Stimulated activated naive CD4-positive, alpha-beta T cell treated with Interleukin-2 at 50 U/mL for 16 hours (primary cell): ENCODE results near the gene INPP5B.
"Not testable (repeated sequence)": the region's sequence is repeated elsewhere in the genome, so short reads cannot be mapped to it uniquely, and the experiment has no call there.

ENCODE experiments used
- DNase-seq: peaks from one replicate; lab custom pipeline; 2025; lab: John Stamatoyannopoulos, UW

INPP5B gene

DNA sequence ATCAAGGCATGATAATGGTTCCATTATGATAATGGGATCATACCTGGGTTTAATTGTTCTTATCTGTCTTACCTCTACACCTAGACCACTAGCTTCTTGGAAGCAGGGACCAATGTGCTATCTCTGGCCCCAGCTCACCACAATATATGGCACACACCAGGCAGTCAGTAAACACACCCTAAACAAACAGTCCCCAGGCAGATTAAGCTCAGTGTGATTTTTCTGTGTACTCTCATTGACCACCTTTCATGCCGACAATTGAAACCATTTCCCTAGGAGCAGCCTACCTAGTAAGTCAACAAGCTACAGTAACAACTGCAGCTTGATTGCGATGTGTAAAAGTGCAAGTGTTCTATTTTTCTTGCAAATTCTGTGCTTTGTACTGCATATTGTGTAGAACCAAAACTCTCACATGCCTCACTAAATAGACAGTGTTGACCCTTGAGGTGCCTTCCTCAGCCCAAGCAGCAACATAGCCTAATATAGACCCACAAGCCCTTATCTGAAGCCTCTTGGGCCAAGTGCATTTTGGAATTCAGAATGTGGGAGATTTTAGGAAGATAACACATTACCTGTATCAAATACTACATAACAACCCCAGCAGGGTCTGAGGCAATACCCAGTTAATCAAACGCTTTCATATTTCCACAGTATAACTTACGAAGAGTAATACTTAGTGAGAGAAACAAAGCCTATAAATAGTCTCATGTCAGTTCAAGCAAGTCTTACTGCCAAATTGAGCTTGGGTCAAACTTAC, 32.0 kb downstream of the INPP5B start:
- no peak for DNase-seq

DNA sequence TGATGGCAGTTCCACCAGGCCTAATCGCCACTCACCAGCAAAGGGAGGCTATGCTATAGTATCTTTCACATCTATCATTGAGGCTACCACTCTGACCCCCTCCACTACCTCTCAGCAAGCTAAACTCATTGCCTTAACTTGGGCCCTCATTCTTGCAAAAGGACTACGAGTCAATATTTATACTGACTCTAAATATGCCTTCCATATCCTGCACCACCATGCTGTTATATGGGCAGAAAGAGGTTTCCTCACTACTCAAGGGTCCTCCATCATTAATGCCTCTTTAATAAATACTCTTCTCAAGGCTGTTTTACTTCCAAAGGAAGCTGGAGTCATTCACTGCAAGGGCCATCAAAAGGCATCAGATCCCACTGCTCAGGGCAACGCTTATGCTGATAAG, 35.4 kb downstream of the INPP5B start:
- DNase-seq = not testable (repeated sequence)

DNA sequence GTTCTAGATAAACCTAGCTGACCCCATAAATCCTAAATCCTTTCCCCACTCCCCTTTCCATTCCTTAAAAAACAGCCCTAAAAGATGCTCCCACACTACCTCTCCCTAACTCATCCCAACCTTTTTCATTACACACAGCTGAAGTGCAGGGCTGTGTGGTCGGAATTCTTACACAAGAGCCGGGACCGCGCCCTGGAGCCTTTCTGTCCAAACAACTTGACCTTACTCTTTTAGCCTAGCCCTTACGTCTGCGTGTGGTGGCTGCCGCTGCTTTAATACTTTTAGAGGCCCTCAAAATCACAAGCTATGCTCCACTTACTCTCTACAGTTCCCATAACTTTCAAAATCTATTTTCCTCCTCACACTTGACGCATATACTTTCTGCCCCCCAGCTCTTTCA, 36.0 kb downstream of the INPP5B start:
- not testable (repeated sequence) for DNase-seq

DNA sequence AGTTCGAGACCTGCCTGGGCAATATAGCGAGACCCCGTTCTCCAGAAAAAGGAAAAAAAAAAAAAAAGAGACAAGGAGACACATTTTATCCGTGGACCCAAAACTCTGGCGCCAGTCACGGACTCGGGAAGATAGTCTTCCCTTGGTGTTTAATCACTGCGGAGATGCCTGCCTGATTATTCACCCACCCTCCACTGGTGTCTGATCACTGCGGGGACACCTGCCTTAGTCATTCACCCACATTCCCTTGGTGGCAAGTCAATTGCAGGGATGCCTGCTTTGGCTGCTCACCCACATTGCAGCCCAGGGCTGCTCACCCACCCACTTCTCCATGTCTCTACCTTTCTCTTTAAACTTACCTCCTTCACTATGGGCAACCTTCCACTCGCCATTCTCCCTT, 38.3 kb downstream of the INPP5B start:
- DNase-seq = not testable (repeated sequence)

DNA sequence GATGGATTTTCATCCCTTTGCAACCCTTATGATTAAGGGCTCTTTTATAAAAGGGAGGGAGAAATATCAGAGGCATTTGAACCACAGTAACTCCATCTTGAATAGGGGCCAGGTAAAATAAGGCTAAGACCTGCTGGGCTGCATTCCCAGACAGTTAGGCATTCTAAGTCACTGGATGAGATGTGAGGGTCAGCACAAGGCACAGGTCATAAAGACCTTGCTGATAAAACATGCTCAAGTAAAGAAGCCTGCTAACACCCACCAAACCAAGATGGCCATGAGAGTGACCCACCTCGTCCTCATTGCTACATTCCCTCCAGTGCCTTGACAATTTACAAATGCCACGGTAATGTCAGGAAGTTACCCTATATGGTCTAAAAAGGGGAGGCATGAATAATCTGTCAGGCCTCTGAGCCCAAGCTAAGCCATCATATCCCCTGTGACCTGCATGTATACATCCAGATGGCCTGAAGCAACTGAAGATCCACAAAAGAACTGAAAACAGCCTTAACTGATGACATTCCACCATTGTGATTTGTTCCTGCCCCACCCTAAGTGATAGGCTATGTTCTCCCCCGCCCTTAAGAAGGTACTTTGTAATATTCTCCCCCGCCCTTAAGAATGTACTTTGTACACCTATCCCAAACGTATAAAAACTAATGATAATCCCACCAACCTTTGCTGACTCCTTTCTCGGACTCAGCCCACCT, 39.3 kb downstream of the INPP5B start:
- DNase-seq = not testable (repeated sequence)

DNA sequence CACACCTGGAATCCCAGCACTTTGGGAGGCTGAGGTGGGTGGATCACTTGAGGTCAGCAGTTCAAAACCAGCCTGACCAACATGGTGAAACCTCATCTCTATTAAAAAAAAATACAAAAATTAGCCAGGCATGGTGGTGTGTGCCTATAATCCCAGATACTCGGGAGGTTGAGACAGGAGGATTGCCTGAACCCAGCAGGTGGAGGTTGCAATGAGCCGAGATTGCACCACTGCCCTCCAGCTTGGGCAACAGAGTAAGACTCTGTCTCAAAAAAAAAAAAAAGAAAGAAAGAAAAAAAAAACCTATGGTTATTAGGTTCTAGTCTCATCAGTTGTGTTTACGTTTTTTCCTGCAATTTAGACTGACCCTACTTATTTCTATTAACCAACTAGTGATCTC, 40.3 kb downstream of the INPP5B start:
- DNase-seq = not testable (repeated sequence)

DNA sequence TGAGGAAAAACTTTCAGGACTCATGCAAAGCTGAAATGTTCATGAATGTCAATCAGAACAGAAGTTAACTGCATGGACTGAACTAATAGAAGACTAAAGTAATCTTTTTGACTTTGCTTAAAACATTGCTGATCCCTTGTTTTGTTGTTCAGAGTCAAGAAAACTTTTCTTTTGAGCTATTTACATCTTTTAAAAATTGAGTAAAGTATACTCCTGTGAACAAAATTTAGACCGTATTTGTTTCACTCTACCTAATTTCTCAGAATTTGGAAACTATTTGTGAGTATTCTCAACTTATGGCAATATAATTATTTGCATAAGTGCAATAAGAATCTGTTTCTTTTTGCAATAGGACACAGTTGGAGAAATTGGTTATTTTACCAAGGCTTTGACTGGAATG, 41.1 kb downstream of the INPP5B start:
- no peak for DNase-seq

DNA sequence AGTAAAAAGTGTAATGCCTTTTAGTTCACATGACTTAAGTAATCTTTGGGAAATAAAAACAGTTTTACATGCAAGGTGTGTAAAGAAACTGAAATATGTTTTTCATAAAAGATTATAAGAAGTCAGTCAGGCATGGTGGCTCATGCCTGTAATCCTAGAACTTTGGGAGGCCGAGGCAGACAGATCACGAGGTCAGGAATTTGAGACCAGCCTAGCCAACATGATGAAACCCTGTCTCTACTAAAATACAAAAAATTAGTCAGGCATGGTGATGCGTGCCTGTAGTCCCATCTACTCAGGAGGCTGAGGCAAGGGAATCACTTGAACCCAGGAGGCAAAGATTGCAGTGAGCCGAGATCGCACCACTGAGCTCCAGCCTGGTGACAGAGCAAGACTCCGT, 42.9 kb downstream of the INPP5B start:
- DNase-seq = not testable (repeated sequence)

DNA sequence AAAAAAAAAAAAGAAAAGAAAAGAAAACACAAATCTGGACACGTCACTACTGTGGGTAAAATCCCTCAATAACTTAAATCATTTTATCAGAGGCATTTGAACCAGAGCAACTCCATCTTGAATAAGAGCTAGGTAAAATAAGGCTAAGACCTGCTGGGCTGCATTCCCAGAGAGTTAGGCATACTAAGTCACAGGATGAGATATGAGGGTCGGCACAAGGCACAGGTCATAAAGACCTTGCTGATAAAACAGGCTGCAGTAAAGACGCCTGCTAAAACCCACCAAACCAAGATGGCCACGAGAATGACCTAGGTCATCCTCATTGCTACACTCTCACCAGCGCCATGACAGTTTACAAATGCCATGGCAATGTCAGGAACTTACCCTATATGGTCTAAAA, 43.9 kb downstream of the INPP5B start:
- no peak for DNase-seq

DNA sequence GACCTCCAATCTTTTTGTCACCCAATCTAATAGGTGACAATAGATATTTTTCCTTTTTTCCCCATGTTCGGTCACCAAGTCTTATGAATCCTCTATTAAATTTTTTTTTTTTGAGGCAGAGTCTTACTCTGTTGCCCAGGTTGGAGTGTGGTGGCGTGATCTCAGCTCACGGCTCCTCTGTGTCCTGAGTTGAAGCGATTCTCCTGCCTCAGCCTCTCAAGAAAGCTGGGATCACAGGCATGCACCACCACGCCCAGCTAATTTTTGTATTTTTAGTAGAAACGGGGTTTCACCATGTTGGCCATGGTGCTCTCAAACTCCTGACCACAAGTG, 45.0 kb downstream of the INPP5B start:
- DNase-seq = no peak

DNA sequence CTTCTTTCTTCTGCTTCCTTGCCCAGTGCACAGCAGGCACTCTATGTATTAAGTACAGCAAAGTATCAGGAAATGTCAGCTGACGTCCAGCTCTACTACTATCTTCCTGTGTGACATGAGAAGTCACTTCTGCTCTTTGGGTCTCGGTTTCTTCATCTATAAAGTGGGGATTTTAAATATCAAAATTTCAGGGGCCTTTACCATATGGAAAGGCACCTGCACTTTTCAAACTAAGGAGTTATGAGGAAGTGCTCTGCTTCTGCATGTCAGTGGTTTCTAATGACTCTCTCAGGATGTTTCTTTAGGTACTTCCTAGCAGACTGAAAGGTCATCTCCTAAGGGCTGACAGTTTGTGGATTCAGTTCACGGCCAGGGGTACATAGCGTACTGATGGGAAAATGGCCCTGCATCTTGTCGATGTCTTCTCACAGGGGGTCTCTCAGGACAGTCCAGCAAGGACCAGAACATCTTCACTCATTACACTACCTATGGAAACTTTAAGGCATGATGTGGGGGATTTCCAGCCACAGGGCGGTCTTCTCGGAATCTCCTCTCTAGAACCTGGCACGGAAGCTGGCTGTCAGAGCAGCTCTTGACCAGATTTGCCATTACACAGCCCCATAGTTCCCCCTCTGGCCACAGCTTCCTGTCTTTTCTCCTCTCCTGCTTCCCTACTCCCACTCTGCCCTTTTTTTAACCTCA, 45.5 kb downstream of the INPP5B start:
- no peak for DNase-seq

DNA sequence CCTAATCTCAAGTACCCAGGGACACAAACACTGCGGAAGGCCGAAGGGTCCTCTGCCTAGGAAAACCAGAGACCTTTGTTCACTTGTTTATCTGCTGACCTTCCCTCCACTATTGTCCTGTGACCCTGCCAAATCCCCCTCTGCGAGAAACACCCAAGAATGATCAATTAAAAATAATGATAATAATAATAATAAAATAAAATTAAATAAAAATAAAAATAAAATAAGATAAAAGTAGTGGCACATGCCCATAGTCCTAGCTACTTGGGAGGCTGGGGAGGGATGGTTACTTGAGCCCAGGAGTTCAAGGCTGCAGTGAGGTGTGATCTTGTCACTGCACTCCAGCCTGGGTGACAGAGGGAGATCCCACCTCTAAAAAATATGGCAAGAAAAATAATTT, 49.3 kb downstream of the INPP5B start:
- not testable (repeated sequence) for DNase-seq

DNA sequence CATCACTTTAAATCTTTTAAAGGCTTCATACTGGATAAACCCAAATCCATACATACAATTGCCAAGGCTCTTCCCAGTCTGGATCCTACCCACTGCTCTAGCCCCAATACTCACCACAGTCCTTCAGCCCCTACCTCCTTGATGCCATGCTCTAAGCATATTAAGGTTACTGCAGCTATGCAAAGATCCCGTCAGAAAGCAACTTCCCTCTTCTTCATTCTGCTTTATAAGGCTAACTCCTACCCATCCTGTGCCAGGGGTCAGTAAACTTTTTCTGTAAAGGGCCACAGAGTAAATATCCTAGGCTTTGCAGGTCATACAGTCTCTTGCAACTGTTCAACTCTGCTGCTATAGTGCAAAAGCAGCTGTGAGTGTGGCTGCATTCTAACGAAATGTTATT, 53.2 kb downstream of the INPP5B start:
- no peak for DNase-seq

DNA sequence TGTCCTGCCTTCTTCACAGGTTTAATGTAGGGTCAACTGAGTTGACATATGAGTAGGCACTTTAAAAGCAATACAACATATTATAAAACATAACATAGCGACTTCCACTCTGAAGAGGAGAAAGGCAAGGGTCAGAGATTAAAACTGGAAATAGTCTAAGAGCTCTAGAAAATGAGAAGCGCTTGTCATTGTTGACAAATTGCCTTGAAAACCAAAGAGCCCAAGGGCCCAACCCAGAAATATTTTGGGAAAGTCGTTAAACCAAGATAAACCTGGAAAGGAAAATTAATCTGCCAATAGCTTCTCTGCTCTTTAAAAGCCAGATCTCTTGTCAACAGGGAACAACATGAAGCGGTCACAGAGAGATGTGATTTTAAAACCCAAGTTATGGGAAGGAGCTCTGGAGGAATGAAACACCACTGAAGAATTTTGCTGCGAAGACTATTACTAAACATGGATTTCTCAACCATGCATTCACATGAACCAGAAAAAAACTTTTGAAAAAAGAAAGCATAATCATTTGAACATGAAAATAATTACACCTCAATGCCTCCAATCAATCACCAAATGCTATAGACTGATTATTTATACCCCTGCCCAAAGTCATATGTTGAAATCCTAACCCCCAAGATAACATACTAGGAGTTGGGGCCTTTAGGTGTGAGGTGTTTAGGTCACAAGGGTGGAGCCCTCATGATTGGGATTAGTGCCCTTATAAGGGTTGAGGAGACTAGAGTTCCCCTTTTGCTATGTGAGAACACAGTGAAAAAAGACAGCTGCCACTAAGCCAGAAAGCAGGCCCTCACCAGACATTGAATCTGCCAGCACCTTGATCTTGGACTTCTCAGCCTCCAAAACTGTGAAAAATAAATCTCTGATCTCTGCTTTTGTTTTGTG, 54.5 kb downstream of the INPP5B start:
- no peak for DNase-seq

DNA sequence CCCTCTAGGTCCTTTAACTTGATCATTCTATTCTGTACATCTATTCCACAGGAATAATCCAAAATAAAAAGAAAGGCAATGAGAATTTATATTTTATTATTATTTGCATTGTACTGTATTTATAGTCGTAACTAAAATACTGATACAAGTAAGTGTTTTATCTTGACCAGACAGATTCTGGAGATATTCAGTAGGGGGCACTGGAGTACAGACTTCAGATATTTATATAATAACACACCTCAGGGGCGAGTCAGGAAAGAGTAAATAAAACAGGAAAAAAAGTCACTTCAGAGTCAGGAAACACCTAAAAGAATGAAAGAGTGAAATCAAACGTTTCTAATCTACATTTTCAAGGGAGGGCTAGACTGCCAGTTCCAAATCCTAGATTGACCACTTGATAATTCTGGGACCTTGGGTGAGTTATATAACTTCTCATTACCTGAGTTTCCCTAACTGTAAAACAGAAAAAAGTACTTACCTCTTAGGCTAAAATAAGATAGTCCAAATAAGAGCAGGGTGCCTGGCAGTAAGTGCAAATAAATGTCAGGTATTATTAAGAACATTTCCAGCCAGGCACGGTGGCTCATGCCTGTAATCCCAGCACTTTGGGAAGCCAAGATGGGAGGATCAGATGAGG, 56.4 kb downstream of the INPP5B start:
- DNase-seq = no peak

DNA sequence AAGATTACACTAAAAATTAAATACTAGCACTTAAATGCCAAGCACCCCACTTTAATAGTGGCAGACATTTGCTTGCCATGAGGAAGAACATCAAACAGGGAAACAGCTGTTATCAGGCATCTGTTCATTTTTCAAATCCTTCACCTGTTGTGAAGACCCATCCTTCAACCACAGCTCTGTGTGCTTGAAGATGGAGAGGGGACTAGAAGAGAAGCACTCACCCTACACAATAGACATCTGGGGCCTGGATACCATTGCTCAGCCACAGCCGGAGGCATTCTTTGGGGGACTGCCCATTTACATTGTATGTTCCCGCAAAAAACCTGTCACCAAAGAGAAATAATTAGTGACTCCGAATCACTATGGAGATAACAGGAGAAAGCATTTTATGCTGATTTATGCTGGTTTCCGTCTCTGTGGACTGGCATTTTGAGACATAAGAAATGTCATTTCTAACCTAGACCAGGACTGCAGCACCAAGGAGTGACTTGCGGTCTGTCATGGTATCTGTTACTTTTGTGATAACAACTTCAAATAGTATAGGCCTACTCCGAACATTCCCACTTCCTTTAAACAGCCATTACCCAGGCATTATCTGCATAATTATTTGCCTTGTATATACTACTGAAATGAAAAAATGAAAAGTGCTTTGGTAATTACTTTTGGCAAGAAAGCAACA, 58.7 kb downstream of the INPP5B start:
- no peak for DNase-seq

DNA sequence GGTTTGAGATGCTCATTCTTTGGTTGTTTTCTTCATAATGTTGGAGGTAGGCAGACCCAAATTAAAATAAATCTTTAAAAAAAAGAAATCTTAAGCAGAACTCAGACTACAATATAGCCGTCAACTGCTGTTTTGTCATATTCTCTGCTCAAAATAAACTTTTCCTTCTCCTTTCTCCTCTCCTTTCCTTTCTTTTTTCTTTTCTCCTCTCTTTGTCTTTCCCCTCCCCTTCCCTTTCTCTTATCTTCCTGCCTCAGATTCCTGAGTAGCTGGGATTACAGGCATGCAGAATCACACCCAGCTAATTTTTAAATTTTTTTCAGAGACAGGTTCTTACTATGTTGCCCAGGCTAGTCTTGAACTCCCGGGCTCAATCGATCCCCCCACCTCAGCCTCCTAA, 62.7 kb downstream of the INPP5B start:
- no peak for DNase-seq

DNA sequence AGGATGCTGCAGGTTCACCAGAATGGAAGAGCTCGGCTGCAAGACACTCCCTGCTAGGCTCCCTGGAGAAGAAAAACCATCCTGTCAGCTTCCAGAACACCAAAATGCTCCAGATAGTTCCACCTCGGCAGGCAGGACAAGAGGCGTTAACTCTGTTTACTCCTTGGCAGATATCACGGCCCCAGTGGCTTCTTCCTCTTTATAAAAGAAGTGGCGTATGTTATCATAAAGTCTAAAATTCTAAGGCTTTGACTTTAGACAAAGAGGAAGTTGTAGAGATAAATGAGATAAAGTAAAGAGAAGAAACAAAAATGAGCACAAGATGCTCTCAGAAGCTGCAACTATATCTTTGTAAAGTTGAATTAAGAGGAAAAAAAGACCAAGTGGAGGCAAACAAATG, 63.2 kb downstream of the INPP5B start:
- no peak for DNase-seq

DNA sequence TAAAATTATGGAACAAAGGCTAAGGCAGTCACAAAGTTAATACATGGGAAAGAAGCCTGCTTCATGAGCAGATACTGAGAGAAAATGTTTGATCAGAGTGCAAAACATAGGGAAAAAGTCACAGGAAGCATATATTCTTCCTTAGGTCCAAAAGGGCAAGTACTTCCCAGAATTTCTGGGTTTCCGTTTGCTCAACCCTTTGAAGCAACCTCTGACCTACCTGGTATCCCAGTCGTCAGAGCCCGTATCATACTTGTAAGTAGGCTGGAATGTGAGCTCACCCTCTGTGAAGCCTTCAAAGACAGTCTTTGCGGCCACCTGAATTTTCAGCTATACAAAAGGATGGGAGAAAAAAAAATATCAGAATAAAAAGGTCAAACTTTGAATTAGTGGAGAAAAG, 67.0 kb downstream of the INPP5B start:
- DNase-seq = no peak

DNA sequence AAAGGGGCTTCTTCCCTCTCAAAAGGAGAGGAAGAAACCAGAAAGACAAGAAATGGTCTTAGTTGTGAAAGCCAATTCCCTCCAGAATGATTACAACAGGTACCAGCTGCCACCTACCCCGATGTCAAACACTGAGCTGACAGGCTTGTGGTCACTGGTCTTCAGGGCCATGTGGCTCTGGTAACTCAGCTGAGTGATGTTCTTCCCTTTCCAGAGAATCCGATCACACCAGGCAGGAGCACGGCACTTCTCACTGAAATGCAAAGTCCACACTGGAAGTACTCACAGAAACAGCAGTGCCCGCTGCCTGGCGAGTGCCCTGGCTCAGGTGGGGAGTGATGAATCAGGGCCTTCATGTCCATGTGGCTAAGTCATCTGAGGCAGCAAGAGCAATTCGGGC, 68.8 kb downstream of the INPP5B start:
- no peak for DNase-seq

DNA sequence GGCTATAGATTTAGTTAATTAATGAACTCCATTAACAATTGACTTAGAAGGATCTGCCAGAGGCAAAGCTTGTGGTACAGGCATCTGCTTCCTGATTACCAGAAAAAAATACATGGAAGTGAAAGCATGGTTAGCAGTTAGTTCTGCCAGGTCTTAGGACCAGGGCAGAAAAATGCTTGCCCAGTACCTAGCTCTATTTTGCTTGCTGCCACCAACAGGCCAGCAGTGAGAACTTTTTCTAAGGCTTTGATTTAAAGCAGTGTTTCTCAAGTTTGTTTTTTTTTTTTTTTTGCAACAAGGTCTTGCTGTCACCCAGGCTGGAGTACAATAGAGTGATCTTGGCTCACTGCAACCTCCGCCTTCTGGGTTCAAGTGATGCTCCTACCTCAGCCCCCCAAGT, 71.0 kb downstream of the INPP5B start:
- no peak for DNase-seq
